Large intestine (tissue), 3 donors: ENCODE results near the gene LRRFIP1. TPM values are rescaled to one million over a fixed set of nuclear protein-coding genes. Genes with fewer than 3 reads are reported as not detected.
A peak's percentile ranks its signal among the peaks of the same experiment; 100 is the strongest.

Experiments
- DNase-seq, 2 donors: peaks; one replicate each; pipeline versions ENCODE4 v3.0.0 to v3.0.0-alpha.2; 2013
- H3K27ac ChIP-seq: one replicate; pipeline ENCODE4 v1.5.1; 2013; ENCODE audit warnings: low read length
- H3K27me3 ChIP-seq: 2 replicates; pipeline ENCODE4 v1.6.1; 2013; ENCODE audit warnings: low read length; ENCODE audit not compliant: control insufficient read depth, insufficient read depth
- H3K36me3 ChIP-seq: 2 replicates; pipeline ENCODE4 v1.6.1; 2013; ENCODE audit warnings: low read length; ENCODE audit not compliant: control insufficient read depth, insufficient read depth
- H3K4me1 ChIP-seq: one replicate; pipeline ENCODE4 v1.6.1; 2013; ENCODE audit warnings: low read length; ENCODE audit not compliant: control insufficient read depth, insufficient read depth
- H3K4me3 ChIP-seq: one replicate; pipeline ENCODE4 v1.5.1; 2013; ENCODE audit warnings: low read length
- H3K9me3 ChIP-seq: one replicate; pipeline ENCODE4 v1.6.1; 2013; ENCODE audit warnings: mild to moderate bottlenecking, low read depth, low read length, moderate library complexity; ENCODE audit not compliant: control insufficient read depth
- WGBS: methylation state at CpG from one replicate; pipeline ENCODE4 v1.1.5; 2013; ENCODE audit warnings: low lambda C conversion rate; ENCODE audit not compliant: insufficient coverage; 5-methylcytosine and 5-hydroxymethylcytosine counted together
- polyA plus RNA-seq: library from polyadenylated mRNA; unstranded; fragments of 120-200 nt; gene quantifications from one replicate; pipeline ENCODE4 v1.2.1, GENCODE V29; 2013

LRRFIP1 gene
- polyA plus RNA-seq, 1 donor, result 65.4 TPM

DNA sequence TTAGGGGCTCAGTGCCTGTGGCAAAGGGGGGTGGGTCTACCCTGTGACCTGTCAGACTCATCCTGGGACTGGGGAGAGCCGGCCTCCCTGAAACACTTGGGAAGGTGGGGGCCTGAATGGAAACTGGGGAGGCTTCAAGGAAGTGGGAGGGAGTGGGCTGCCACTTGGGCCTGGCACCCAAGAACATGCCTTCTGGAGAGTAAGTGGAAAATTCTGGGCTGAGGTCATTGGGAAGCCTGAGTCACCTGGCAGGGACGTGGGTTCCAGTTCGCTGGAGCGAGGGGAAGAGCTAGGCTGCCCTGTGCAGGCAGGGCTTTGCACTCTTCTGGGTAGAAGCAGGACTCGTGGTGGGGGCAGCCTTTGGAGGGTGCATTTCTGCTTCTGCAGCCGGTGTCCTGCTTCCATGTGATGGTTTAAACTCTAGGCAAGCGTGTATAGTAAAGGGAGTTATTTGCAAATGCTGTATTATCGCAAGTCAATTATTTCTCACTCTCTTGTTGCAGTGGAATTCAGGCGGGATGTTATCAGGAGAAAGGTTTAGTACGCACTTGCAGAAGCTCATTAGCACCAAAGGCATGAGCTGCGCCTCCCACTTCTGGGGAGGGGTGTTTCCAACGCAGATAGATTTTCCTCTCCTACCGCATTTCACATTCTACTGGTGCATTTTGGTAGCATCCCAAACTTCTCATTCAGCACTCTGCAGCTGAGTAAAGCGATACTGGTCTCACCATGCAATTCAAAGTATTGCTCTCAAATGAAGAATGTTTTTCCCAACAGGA, 3.8 kb downstream of the LRRFIP1 start:
- H3K36me3 ChIP-seq, result peaks cover 12% of the 10 kb centered on the region
- H3K4me1 ChIP-seq, result no peaks in the 10 kb centered on the region
- no peak overlapping the region for H3K4me3 ChIP-seq
- H3K27me3 ChIP-seq, result peaks cover 29% of the 10 kb centered on the region
- peaks cover 3% of the 10 kb centered on the region for H3K9me3 ChIP-seq
- no peak overlapping the region for H3K27ac ChIP-seq
- DNase-seq, result no peak
- 80% methylated on average over 3 of the region's 14 CpGs for WGBS

DNA sequence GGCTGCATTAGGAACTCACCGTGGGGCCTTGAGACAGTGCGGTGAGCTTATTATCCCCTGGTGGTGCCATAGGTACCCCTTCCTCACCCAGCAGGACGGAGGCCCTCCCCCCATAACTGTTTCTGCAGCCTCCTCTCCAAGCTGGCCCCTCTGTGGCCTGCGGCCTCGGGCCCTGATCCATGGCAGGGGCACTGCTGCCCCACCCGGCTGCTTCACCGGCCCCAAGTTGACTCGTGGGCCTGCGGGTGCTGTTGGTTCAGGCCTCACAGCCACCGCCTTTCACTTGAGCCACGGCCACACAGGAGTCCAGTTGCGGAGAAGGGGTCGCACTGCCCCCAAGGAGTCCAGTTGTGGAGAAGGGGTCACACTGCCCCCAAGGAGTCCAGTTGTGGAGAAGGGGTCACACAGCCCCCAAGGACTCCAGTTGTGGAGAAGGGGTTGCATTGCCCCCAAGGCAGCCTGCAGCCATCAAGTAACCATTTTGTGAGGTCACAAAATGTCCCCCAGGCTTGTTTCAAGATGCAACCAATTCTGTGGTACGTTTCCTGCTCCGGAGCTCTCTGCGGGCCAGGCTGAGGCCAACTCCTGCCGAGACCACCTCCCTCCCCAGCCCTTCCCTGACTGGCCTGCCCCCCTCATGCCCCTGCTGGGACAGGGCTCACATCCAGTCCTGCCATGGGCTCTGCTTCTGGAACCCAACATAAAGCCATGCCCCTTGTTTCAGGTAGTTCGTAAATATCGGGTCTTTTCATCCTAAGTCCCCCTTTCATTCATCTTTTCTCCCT, 4.6 kb downstream of the LRRFIP1 start:
- no CpG with 5 or more reads among the region's 19 CpGs for WGBS
- H3K4me3 ChIP-seq, result no peak overlapping the region
- no peak overlapping the region for H3K27ac ChIP-seq
- H3K27me3 ChIP-seq, result peaks cover 21% of the 10 kb centered on the region
- H3K9me3 ChIP-seq, result peaks cover 3% of the 10 kb centered on the region
- no peak for DNase-seq
- no peaks in the 10 kb centered on the region for H3K4me1 ChIP-seq
- peaks cover 12% of the 10 kb centered on the region for H3K36me3 ChIP-seq

DNA sequence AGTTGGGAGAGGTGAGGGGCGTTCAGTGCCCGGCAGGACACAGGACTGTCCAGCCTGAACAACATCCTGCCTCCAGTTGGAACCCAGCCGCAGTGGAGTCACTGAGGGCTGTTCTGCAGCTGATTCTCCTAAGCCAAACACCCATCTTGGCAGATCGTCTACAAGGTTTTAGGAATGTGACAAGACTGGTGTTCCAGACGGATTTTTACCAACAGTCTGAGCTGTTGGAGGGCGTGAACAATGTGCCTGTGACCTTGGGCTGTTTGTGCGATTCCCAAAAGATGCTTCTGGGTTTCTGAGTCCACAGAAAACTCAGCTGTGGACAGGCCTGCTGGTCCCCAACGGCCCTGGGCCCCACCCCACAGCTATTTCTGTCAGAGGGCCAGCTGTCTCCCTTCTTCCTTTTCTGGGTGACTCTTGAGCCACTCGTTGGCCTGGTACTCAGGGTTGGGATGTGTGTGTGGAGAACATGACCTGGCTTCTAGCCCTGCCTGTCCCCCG, 5.7 kb downstream of the LRRFIP1 start:
- H3K4me1 ChIP-seq, result no peaks in the 10 kb centered on the region
- DNase-seq, result no peak
- peaks cover 3% of the 10 kb centered on the region for H3K9me3 ChIP-seq
- H3K27me3 ChIP-seq, result peaks cover 18% of the 10 kb centered on the region
- 83% methylated on average over 1 of the region's 10 CpGs for WGBS
- H3K4me3 ChIP-seq, result no peak overlapping the region
- H3K36me3 ChIP-seq, result peaks cover 12% of the 10 kb centered on the region
- no peak overlapping the region for H3K27ac ChIP-seq

GRCh38 chr2:237636578-237636977, 9.2 kb downstream of the LRRFIP1 start:
- Histone ChIP-seq H3K27me3 (no peaks in the 10 kb centered on the region), H3K27ac (no peak overlapping the region), H3K4me3 (no peak overlapping the region), H3K4me1 (peaks cover 5% of the 10 kb centered on the region), H3K36me3 (peaks cover 9% of the 10 kb centered on the region), H3K9me3 (peaks cover 3% of the 10 kb centered on the region)
- no peak for DNase-seq
- no CpG with 5 or more reads among the region's 1 CpG for WGBS

GRCh38 chr2:237637429-237638135, 10.2 kb downstream of the LRRFIP1 start:
- WGBS, result 60% methylated on average over 1 of the region's 3 CpGs
- H3K27me3 ChIP-seq, result no peaks in the 10 kb centered on the region
- peaks cover 5% of the 10 kb centered on the region for H3K4me1 ChIP-seq
- H3K36me3 ChIP-seq, result peaks cover under 1% of the 10 kb centered on the region
- no peak for DNase-seq
- peaks cover 3% of the 10 kb centered on the region for H3K9me3 ChIP-seq
- no peak overlapping the region for H3K27ac ChIP-seq
- H3K4me3 ChIP-seq, result no peak overlapping the region

DNA sequence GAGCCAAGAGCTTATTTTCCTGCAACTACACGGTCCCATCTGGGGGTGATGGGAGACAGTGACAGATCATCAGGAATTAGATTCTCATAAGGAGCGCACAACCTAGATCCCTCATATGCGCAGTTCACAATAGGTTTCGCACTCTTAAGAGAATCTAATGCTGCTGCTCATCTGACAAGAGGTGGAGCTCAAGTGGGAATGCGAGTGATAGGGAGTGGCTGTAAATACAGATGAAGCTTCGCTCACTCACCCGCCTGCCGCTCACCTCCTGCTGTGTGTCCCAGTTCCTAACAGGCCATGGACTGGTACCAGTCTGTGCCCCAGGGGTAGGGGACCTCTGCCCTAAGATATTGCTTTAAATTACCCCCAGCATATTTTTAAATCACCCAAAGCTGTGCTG, 10.8 kb downstream of the LRRFIP1 start:
- H3K27ac ChIP-seq, result no peak overlapping the region
- peaks cover 3% of the 10 kb centered on the region for H3K9me3 ChIP-seq
- peaks cover 5% of the 10 kb centered on the region for H3K4me1 ChIP-seq
- no peaks in the 10 kb centered on the region for H3K27me3 ChIP-seq
- DNase-seq, result no peak
- no peaks in the 10 kb centered on the region for H3K36me3 ChIP-seq
- WGBS, result no CpG with 5 or more reads among the region's 8 CpGs
- H3K4me3 ChIP-seq, result no peak overlapping the region

DNA sequence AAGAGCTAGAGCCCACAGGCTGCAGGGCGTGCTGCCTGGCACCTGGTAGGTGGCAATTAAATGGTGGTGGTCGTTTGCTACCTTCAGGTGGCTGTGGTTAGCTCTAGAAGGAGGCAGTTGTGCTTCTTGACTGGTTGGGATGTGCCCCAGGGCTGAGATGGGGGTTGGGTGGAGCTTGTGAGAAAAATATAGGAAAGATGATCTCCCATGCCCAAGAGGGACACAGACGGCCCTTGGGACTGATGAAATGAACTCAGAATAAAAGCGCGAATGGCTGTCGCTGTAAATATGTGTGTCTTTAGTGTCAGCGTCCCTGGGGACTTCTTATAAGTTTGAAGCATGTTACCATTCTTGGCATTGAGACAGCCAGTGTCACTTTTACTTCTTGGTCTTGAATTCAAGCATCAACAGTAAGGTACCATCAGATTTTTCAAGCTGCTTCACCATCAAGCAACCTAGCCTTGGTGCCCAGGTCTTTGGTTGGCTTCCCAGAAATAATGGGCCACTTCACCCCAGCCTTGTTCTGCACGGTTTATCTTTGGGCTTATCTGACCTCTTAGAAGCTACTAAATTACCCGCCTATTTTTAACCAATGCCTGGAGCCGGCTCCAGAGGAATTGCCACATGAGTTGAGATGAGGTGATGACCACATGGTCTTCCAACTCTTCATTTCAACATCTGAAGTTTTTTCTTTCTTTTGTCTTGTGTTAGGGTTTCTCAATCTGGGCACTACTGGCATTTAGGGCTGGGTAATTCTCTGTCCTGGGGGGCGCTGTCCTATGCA, 11.9 kb downstream of the LRRFIP1 start:
- Histone ChIP-seq H3K27ac (no peak overlapping the region), H3K4me1 (peaks cover 5% of the 10 kb centered on the region), H3K36me3 (no peaks in the 10 kb centered on the region), H3K9me3 (peaks cover 3% of the 10 kb centered on the region), H3K4me3 (no peak overlapping the region), H3K27me3 (no peaks in the 10 kb centered on the region)
- no peak for DNase-seq
- WGBS, result 64% methylated on average over 2 of the region's 11 CpGs

GRCh38 chr2:237639836-237640220, 12.4 kb downstream of the LRRFIP1 start:
- no peak overlapping the region for H3K4me3 ChIP-seq
- H3K27me3 ChIP-seq, result no peaks in the 10 kb centered on the region
- peaks cover 2% of the 10 kb centered on the region for H3K36me3 ChIP-seq
- no CpG with 5 or more reads among the region's 6 CpGs for WGBS
- H3K27ac ChIP-seq, result no peak overlapping the region
- peaks cover 5% of the 10 kb centered on the region for H3K4me1 ChIP-seq
- peak in 1 of 2 donors; percentile 46 for DNase-seq
- peaks cover 1% of the 10 kb centered on the region for H3K9me3 ChIP-seq

GRCh38 chr2:237640493-237640998, 13.2 kb downstream of the LRRFIP1 start:
- Histone ChIP-seq H3K4me3 (no peak overlapping the region), H3K27ac (no peak overlapping the region), H3K9me3 (no peaks in the 10 kb centered on the region), H3K36me3 (peaks cover 3% of the 10 kb centered on the region), H3K27me3 (no peaks in the 10 kb centered on the region), H3K4me1 (peaks cover 5% of the 10 kb centered on the region)
- DNase-seq, result no peak
- WGBS, result 92% methylated on average over 2 of the region's 12 CpGs
